DOHH2 (cell line): ENCODE data around the gene PUM2.
A peak's percentile ranks its signal among the peaks of the same experiment; 100 is the strongest.

Source experiments
- H3F3A ChIP-seq: fragments of 200-600 bp; sonication (generic), shearing (Covaris generic); 2 replicates; pipeline ENCODE4 v1.6.0; 2016; ENCODE audit warnings: antibody characterized with exemption, mild to moderate bottlenecking; ENCODE audit not compliant: control insufficient read depth, insufficient read depth
- H3K27ac ChIP-seq: fragments of 200-600 bp; sonication (generic); 2 replicates; pipeline ENCODE4 v1.5.1; 2014; ENCODE audit warnings: low read depth, mild to moderate bottlenecking, low read length, moderate library complexity
- H3K27me3 ChIP-seq: fragments of 200-600 bp; sonication (generic); 2 replicates; pipeline ENCODE4 v1.6.1; 2014; ENCODE audit warnings: mild to moderate bottlenecking, low read length, mixed read lengths; ENCODE audit not compliant: control insufficient read depth
- H3K36me3 ChIP-seq: fragments of 200-600 bp; sonication (generic); 2 replicates; pipeline ENCODE4 v1.6.1; 2014; ENCODE audit warnings: mild to moderate bottlenecking, low read length, moderate library complexity, mixed read lengths; ENCODE audit not compliant: control insufficient read depth
- H3K4me1 ChIP-seq: fragments of 200-600 bp; sonication (generic); 2 replicates; pipeline ENCODE4 v1.6.1; 2014; ENCODE audit warnings: mild to moderate bottlenecking, low read length, mixed read lengths; ENCODE audit not compliant: control insufficient read depth
- H3K4me2 ChIP-seq: fragments of 200-600 bp; sonication (generic); 2 replicates; pipeline ENCODE4 v1.6.0; 2014; ENCODE audit warnings: mild to moderate bottlenecking, low read length, moderate library complexity
- H3K4me3 ChIP-seq: fragments of 200-600 bp; sonication (generic); 2 replicates; pipeline ENCODE4 v1.5.1; 2014; ENCODE audit warnings: mild to moderate bottlenecking, low read length, mixed read lengths
- H3K79me2 ChIP-seq: fragments of 200-600 bp; sonication (generic); 2 replicates; pipeline ENCODE4 v1.6.1; 2014; ENCODE audit warnings: mild to moderate bottlenecking, low read length, mixed read lengths; ENCODE audit not compliant: control insufficient read depth
- H3K9me2 ChIP-seq: fragments of 200-600 bp; sonication (generic); replicated peaks from 2 replicates; pipeline ENCODE4 v1.6.1; 2014; ENCODE audit warnings: mild to moderate bottlenecking, low read length, mixed read lengths; ENCODE audit not compliant: control insufficient read depth
- H3K9me3 ChIP-seq: fragments of 200-600 bp; sonication (generic); 2 replicates; pipeline ENCODE4 v1.6.1; 2014; ENCODE audit warnings: antibody characterized with exemption, low read length, mixed read lengths; ENCODE audit not compliant: control insufficient read depth, insufficient read depth
- H4K20me1 ChIP-seq: fragments of 200-600 bp; sonication (generic); 2 replicates; pipeline ENCODE4 v1.6.0; 2014; ENCODE audit warnings: low read depth, mild to moderate bottlenecking, antibody characterized with exemption, low read length, moderate library complexity; ENCODE audit not compliant: control insufficient read depth, insufficient read depth
- EZH2phosphoT487 ChIP-seq: fragments of 200-600 bp; sonication (generic); IDR thresholded peaks from 2 replicates; pipeline ENCODE4 v1.6.1; 2017; ENCODE audit warnings: borderline replicate concordance, mild to moderate bottlenecking, antibody characterized with exemption, low read length, moderate library complexity, mixed read lengths
- TF ChIP-seq, protein P1 (sequence below): fragments of 200-600 bp; sonication (generic); IDR thresholded peaks from one replicate; pipeline ENCODE4 v1.5.1; 2014; ENCODE audit warnings: antibody characterized with exemption, mild to moderate bottlenecking, low read depth, low read length; ENCODE audit not compliant: poor library complexity, severe bottlenecking

PUM2 gene

DNA sequence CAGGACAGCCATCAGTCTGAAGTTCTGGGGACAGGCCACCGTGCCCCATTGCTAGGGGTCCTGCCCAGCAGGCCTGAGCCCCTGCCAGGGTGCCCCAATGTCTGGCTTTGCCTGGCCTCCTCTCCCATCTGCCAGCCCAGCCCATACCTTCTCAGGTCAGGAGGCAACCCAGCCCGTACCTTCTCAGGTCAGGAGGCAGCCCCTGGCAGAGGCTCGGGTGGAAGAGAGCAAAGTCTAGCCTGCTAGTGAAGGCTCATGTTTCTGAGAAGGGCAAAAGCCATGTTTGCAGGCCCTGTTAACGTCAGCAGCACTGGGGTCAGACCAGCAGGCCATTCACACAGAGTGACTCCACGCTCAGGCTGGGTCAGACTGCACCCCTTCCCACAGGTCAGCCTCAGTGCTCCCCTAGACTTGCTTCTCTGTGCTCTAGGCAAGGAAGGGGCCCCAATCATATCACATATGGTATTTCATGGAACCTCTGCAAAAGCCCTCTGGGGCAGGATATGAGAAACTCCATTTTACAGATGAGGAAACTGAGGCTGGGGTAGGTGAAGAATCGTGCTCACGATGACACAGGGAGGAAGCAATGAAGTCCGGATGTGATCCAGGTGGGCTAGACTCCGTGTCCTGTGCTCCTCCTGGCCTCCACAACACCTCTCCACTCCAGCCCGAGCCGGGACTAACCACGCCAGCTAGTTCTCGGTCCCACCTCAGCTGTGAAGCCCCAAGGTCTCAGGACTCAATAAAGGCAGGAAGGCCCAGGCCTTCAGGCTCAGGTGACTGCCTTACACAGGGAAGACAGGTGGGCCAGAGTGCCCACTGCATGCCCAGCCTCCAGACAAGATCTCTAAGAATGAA lies 135.2 kb downstream of the PUM2 start:
- no peaks in the 10 kb centered on the region for H3K9me3 ChIP-seq
- peaks cover 25% of the 10 kb centered on the region for H3K4me1 ChIP-seq
- H3K4me2 ChIP-seq = no peak overlapping the region
- no peaks in the 10 kb centered on the region for H3K9me2 ChIP-seq
- H4K20me1 ChIP-seq = no peaks in the 10 kb centered on the region
- H3K27me3 ChIP-seq = peaks cover 11% of the 10 kb centered on the region; the same call in 1 of the 2 replicates
- H3F3A ChIP-seq = no peaks in the 10 kb centered on the region
- no peaks in the 10 kb centered on the region for H3K36me3 ChIP-seq
- TF ChIP-seq EZH2phosphoT487 = no peak
- TF ChIP-seq, protein P1, sequence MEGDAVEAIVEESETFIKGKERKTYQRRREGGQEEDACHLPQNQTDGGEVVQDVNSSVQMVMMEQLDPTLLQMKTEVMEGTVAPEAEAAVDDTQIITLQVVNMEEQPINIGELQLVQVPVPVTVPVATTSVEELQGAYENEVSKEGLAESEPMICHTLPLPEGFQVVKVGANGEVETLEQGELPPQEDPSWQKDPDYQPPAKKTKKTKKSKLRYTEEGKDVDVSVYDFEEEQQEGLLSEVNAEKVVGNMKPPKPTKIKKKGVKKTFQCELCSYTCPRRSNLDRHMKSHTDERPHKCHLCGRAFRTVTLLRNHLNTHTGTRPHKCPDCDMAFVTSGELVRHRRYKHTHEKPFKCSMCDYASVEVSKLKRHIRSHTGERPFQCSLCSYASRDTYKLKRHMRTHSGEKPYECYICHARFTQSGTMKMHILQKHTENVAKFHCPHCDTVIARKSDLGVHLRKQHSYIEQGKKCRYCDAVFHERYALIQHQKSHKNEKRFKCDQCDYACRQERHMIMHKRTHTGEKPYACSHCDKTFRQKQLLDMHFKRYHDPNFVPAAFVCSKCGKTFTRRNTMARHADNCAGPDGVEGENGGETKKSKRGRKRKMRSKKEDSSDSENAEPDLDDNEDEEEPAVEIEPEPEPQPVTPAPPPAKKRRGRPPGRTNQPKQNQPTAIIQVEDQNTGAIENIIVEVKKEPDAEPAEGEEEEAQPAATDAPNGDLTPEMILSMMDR = no peak
- no peaks in the 10 kb centered on the region for H3K79me2 ChIP-seq
- no peak overlapping the region for H3K27ac ChIP-seq
- H3K4me3 ChIP-seq = no peak overlapping the region

DNA sequence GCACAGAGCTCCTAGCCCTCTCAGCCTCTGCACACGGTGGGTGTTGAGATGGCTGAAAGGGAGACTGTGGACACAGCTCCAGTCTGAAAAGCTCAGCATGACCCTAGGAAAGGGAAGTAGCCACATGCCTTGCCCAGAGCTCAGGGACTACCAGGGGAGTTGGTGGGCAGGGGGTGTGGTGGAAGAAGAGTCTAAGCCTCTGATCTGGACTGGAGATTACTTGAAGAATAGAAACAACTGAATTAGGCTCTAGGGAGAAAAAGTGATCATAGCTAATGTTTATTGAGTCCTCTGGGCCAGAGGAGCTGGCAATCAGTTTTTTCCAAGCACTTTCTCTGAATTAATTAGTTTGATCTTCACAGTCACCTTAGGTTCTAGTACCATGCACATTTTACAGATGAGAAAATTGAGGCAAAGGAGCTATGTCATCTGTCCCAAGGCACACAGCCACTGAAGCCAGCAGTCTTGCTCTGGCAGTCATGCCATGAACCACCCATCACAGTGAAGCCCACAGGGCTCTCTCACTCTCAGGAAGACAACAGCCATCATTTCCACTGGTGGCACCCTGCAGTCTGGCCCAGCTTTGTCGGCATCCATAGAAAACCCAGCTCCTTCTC lies 136.0 kb downstream of the PUM2 start:
- no peaks in the 10 kb centered on the region for H4K20me1 ChIP-seq
- no peaks in the 10 kb centered on the region for H3K9me2 ChIP-seq
- no peaks in the 10 kb centered on the region for H3K79me2 ChIP-seq
- no peak overlapping the region for H3K4me3 ChIP-seq
- H3K27me3 ChIP-seq = peaks cover 11% of the 10 kb centered on the region; the same call in 1 of the 2 replicates
- H3K27ac ChIP-seq = no peak overlapping the region
- H3K36me3 ChIP-seq = no peaks in the 10 kb centered on the region
- H3F3A ChIP-seq = no peaks in the 10 kb centered on the region
- no peaks in the 10 kb centered on the region for H3K9me3 ChIP-seq
- H3K4me1 ChIP-seq = peaks cover 25% of the 10 kb centered on the region
- no peak for TF ChIP-seq EZH2phosphoT487
- TF ChIP-seq, protein P1 = no peak
- no peak overlapping the region for H3K4me2 ChIP-seq

DNA sequence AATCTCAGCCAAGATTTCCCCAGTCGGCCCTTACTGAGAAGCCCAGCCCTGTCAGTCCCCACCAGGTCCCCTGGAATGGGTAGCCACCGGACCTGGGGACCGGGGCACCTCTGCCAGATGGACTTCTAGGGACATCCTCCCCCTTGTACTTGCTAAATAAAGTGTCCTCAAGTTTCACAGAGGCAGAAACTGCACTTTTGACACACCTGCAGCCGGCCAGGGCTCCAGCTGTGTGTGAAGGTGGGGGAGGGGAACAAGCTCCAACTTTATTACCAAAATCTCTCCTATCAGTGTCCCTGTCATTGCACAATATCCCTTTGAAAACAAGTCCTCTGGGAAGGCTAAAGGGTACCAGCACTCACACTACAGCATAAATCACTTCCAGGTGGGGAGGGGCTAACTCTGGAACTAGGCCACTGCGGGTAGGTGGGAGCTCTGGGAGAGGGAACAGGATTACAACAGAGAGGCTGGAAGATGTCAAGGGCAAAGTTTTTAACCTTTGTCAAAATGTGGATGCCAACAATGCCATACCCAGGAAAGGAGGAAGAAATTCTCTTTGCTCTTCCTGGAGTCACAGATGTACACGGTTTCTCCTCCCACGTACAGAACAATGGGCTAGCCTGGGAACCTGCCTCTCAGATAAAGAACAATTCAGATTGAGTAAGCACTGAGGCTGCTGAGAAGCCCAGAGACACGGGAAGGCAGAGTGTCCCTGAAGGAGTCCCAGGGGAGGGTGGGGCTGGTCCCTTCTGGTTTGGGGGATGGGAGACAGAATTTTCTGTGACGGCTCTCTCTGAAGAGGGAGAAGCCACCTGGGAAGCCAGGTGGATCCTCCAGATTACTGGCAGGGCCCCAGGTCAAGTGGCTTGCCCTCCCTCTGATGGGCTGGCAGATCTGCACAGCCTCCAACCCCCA lies 136.7 kb downstream of the PUM2 start:
- no peaks in the 10 kb centered on the region for H3K36me3 ChIP-seq
- no peaks in the 10 kb centered on the region for H4K20me1 ChIP-seq
- no peaks in the 10 kb centered on the region for H3K9me2 ChIP-seq
- H3K4me3 ChIP-seq = no peak overlapping the region
- H3K27ac ChIP-seq = no peak overlapping the region
- peaks cover 11% of the 10 kb centered on the region; the same call in 1 of the 2 replicates for H3K27me3 ChIP-seq
- TF ChIP-seq, protein P1 = no peak
- TF ChIP-seq EZH2phosphoT487 = no peak
- H3K79me2 ChIP-seq = no peaks in the 10 kb centered on the region
- no peaks in the 10 kb centered on the region for H3F3A ChIP-seq
- H3K4me2 ChIP-seq = peak overlapping the region; percentile 14; the same call in 1 of the 2 replicates
- no peaks in the 10 kb centered on the region for H3K9me3 ChIP-seq
- peaks cover 25% of the 10 kb centered on the region for H3K4me1 ChIP-seq
